H7 (cell line): ENCODE measurements around the gene KBTBD8. TPM values are rescaled to one million over a fixed set of nuclear protein-coding genes. Genes with fewer than 3 reads are reported as not detected.

Experiments
- DNase-seq: peaks from one replicate; pipeline ENCODE4 v3.0.0; 2012
- H3K27me3 ChIP-seq: 2 replicates; pipeline ENCODE4 v1.6.0; 2011; ENCODE audit warnings: mild to moderate bottlenecking, low read length; ENCODE audit not compliant: control insufficient read depth, insufficient read depth
- H3K36me3 ChIP-seq: replicated peaks from 2 replicates; pipeline ENCODE4 v1.5.1; 2011; ENCODE audit warnings: low read length; ENCODE audit not compliant: control insufficient read depth, insufficient read depth
- H3K4me3 ChIP-seq: 2 replicates; pipeline ENCODE4 v1.5.1; 2011; ENCODE audit warnings: low read depth, mild to moderate bottlenecking, control low read depth, low read length, moderate library complexity; ENCODE audit not compliant: insufficient read depth
- total RNA-seq: library from RNA; depleted of rRNA; stranded (reverse); fragments of >200 nt; shearing (Covaris generic); gene quantifications from 2 replicates; pipeline ENCODE4 v1.2.3, GENCODE V29; 2014

KBTBD8 gene
- total RNA-seq, 1 experiment from 2014 or later, result 11.8 TPM

DNA sequence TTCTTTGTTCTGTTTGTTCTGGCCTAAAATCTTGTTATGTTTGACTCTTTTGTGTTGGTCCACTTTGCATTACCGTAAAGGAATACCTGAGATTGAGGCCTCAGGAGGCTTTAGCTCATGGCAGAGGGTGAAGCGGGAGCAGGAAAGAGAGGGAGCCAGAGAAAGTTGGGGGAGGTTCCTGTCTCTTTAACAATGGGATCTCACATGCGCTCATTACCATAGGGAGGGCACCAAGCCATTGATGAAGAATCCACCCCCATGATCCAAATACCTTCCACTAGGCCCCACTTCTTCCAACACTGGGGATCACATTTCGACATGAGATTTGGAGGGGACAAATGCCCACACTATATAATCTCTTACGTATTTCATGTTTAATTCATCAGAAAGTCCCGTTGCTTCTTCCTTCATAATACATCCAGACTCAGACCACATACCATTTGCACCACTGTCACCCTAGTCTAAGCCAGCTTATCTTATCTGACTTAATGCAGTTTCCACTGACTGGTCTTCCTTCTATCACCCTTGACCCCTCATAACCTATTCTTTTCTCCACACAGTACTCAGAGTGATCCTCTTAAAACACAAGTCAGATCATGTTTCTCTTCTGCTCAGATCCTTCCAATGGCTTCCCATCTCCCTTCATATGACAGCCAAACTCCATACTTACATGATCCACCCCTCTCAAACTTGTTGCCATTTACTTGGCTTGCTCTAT is 13.5 kb downstream of the KBTBD8 start:
- no peak for DNase-seq
- no peaks in the 10 kb centered on the region for H3K27me3 ChIP-seq

DNA sequence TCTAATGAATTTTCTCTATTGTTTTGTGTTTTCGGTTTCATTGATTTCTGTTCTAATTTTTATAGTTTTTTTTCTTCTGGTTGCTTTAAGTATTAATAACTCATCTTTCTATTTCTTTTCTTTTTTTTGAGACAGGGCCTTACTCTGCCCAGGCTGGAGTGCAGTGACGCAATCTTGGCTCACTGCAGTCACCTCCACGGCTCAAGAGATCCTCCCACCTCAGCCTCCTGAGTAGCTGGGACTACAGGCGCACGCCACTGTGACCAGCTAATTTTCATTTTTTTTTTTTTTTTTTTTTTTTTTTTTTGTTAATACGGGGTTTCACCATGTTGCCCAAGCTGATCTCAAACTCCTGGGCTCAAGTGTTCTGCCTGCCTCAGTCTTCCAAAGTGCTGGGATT is 14.5 kb downstream of the KBTBD8 start:
- Histone ChIP-seq H3K36me3 (no peaks in the 10 kb centered on the region), H3K27me3 (no peaks in the 10 kb centered on the region), H3K4me3 (no peak overlapping the region)
- no peak for DNase-seq

More for the DNA sequence above, 13.5 kb downstream of the KBTBD8 start:
- H3K36me3 ChIP-seq, result no peaks in the 10 kb centered on the region
- H3K4me3 ChIP-seq, result no peak overlapping the region

DNA sequence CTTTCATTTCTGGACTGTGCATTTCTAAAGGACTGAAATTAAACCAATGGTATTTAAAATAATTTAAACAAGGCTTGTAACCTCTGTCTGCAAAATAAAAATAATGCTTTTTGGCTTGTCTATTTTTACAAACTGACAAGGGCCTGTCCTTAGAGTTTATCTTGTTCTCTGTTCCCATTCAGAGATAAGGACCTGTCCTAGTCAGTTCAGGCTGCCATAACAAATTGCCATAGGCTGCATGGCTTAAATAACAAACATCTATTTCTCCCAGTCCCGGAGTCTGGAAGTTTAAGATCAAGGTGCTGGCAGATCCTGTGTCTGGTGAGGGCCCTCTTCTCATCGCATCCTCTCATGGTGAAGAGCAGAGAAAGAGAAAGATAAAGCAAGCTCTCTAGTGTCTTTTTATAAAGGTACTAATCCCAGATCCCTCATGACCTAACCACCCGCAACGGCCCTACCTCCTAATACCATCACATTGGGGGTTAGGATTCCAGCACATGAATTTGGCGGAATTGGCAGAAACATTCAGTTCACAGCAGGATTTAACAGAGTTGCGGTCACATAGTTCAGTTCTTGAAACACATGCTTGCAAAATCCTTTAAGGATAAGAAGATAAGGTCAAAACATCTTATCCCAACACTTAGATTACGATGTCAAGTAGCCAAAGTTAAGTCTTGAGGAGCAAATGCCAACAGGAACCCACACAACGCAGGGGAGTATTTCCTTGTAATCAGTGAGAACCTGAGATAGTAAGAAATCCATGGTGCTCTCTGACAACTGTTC is 17.8 kb downstream of the KBTBD8 start:
- H3K36me3 ChIP-seq, result no peaks in the 10 kb centered on the region
- no peaks in the 10 kb centered on the region for H3K27me3 ChIP-seq
- H3K4me3 ChIP-seq, result no peak overlapping the region
- DNase-seq, result no peak

DNA sequence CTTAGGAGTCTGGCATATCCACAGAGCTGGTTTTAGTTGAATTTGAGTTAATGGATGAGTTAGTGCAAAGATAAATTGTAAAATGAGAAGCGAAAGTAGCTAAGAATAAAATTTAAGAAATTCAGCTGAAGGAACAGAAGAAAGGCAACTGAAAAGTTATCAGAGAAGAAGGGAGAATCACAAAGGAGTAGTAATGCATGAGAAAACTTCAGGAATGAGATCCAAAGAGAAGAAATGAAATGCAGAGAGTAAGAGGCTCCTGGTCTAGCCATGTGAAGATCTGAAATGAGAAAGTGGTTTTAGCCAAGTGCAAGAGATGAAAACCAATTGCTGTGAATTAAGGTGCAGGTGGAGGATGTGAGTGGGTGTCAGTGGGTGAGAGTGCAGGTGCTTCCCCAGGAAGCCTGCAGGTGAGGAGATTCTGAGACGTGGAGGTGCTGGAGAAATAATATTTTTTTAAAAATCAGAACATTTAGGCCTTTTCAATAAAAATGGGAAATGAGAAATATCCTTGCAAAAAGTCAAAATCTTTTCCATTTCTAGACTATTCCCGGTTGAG is 18.5 kb downstream of the KBTBD8 start:
- no peaks in the 10 kb centered on the region for H3K36me3 ChIP-seq
- H3K4me3 ChIP-seq, result no peak overlapping the region
- no peaks in the 10 kb centered on the region for H3K27me3 ChIP-seq
- no peak for DNase-seq

DNA sequence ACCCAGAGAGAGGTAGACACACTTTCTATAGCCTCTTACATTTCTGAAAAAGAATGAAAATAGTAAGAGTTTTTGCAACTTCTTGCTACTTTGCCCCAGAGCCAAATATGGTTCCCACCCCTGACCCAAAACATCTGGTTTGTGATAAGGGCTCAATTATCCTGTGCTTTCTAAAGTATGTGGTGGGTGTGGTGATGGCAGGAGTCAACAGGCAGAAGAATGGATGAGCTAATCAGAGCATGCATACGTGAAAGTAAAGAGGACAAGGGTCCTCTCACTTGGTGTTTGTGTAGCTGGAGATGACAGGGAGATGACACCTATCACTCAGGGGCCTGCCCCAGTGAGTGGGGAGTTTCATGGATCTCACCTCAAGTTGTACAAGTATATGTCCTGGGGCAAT is 19.1 kb downstream of the KBTBD8 start:
- no peaks in the 10 kb centered on the region for H3K27me3 ChIP-seq
- H3K4me3 ChIP-seq, result no peak overlapping the region
- no peaks in the 10 kb centered on the region for H3K36me3 ChIP-seq
- DNase-seq, result no peak

DNA sequence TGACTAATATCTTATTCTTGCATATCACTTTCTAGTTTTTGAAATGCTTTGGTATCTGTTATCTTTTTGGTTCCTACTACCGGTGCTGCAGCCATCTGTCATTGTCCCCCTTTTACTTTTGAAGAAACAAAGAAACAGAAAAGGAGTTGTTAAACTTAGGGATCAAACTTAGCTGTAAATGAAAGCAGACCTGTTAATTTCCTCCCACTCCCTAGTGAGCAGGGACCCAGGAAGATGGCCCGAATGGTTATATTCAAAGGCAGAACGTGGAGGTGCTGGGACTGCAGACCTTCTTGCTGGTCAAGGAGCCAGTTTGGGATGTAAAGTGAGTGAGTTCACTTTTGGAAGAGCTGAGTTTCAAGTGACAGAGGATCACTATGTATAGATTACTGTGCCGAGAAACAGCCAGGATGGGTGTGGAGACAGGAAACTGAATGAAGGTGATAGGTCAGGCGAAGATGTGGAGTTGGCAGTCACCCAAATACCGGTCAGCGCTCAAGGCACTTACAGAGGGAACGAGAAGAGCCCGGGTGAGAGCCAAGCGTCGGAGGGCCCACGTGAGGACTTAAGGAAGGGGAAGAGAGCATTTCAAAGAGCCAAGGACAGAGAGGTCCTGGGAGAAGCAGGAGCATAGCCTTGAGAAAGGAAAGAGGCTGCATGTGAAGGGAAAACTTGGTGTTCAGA is 20.1 kb downstream of the KBTBD8 start:
- no peaks in the 10 kb centered on the region for H3K27me3 ChIP-seq
- no peak overlapping the region for H3K4me3 ChIP-seq
- no peak for DNase-seq
- H3K36me3 ChIP-seq, result no peaks in the 10 kb centered on the region

DNA sequence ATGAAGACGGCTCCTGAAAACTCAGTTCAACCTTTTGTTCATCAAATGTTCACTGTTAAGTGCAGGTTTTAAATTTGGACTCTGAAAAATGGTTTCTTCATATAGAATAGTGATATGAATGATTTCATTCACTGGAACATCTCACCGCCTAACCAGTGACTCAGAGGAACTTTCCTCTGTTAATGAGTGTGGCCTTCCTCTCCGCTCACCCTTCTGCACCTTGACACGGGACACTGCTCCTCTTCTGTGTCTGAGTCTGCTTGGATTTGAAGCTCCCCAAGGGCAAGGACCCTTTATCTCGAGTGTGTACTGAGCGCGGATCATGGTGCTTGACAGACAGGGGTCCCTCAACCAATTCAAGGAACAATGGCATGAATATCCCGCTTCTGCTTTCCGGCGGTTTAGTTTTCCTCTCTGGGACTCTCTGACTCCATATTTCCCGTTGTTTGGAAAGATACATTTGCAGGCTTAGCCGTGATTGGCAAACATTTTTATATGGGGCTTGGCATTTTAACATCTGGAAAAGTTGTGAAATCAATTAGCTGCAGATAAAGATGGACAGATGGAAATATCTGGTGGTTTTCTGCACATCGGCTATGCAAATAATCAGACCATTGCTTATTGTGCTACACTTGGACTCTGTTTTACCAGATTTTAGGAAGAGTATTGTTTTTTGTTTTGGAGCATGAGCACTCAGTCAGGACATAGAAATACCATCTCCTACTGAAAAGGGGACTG is 20.9 kb downstream of the KBTBD8 start:
- H3K27me3 ChIP-seq, result no peaks in the 10 kb centered on the region
- H3K4me3 ChIP-seq, result no peak overlapping the region
- DNase-seq, result no peak
- H3K36me3 ChIP-seq, result no peaks in the 10 kb centered on the region

DNA sequence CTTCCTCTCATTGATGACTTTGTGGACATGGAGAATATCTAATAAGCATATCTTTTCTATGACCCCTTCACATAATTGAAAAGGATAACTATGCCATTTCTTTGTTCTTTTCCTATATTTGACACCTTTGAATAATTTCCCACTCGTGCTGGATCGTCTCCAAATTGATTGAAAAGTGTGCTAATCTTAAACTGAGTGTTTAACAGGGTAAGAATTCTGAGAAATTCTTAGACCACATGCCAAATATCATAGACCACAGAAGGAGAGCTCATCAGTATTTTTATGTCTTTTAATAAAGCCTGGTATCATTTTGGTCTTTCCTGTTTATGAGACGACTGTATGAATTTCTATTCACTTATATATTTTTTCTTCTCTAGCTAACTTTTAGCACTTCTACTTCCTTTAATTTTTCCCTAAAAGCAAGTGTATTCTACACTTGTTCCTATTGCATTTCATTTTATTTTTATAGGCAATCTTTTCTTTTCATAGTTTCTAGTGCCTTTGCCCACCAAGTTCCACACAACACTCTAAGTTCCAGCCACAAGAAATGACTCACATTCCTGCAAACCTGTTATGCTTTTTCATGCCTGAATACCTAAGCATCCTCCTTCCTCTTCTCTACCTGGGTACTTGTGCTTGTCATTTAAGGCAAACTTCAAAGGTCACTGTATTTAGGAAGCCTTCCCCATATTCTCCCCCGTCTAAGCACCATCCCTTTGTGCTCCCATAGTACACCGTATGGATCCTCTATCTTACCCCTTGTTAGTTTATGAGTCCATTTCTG is 30.1 kb downstream of the KBTBD8 start:
- DNase-seq, result no peak
- H3K4me3 ChIP-seq, result no peak overlapping the region
- H3K36me3 ChIP-seq, result no peaks in the 10 kb centered on the region
- H3K27me3 ChIP-seq, result no peaks in the 10 kb centered on the region

DNA sequence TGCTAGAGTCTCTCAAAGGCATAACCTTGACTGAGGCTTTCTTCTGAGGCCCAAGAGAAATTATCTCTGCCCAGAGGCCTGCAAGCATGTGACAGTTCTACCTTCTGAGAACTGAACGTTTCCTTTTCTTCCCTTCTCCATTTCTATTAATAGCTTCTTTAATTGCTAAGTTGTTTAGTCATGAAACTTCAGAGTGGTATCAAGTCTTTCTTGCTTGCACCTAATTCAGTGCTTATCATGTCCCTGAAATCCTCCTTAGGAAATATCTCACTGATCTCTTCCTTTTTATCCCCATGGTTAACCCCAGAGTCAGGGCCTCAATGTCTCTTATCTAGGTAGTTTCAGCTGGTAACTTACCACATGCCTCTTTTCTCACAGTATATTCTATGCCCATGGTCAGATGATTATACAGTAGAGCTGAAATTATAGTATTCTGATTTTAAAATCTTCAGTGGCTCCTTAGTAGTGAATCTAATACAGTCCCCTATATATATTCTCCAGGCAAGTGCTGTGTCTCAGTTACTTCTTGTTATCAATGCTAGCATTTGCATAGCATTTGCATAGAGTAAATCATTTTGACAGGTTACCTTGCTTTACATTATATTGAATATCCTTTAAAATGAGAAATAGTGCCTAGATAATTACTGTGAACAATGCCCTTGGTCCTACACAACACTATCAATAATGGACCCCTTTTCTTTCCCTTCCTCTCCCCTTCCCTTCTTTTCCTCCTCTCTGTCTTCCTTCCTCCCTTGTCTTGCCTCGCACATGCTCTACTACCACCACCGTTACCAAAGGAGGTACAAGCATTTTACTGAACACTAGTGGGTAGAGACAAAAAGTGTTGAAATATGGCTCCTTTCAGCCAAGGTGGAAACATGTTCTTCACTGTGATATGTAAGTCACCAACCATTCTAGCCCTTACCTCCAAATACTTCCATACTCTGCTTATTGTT is 33.0 kb downstream of the KBTBD8 start:
- no peaks in the 10 kb centered on the region for H3K36me3 ChIP-seq
- DNase-seq, result no peak
- H3K4me3 ChIP-seq, result no peak overlapping the region
- no peaks in the 10 kb centered on the region for H3K27me3 ChIP-seq

DNA sequence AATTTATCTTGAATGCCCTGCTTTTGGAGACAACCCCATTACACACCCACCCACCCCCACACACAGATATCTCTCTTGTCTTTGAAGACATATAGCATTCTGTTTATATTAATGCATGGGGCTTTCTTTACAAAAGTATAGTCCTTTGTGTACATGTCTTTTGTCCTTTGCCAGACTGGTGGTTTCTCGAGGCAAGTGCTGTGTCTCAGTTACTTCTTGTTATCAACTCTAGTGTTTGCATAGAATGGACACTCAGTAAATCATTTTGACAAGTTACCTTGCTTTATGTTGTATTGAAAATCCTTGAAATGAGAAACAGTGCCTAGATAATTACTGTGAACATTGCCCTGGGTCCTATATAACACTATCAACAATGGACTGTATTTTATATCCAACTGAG is 33.9 kb downstream of the KBTBD8 start:
- no peaks in the 10 kb centered on the region for H3K27me3 ChIP-seq
- H3K36me3 ChIP-seq, result no peaks in the 10 kb centered on the region
- no peak overlapping the region for H3K4me3 ChIP-seq
- DNase-seq, result no peak

DNA sequence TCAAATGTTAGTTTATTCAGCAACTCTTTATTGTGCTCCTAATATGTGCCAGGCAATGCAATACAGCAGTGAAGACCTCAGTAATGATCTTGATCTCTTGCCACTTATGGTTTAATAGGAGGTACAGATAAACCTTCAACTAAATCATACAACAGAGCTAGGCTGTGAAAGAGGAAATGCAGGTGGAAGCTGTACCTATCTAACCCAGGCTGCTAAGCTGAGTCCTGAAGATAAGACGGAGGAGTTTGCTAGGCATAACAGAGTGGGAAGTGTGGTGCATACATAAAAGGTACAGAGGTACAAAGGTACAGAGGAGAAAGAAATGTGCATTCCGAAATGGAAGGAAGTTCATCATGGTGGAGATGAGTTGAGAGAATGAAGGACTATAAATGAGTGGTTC is 35.0 kb downstream of the KBTBD8 start:
- H3K27me3 ChIP-seq, result no peaks in the 10 kb centered on the region
- H3K36me3 ChIP-seq, result no peaks in the 10 kb centered on the region
- no peak for DNase-seq
- no peak overlapping the region for H3K4me3 ChIP-seq

DNA sequence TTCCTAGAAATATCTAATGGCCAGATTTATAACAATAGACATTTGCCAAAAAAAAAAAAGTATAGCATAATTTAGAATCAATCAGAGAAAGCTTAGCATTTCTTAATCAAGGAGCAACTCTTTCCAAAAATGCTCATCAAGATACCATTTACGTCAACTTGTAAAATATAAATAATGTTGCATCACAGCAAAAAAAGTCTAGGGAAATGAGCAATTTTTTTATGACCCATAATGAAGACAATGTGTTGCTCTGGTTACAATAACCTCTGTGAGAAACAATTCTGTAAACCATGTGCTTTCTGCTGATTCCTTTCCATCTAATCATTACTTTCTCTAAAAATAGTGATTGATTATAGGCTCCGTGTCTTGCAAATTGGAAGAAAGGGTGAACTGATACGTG is 36.3 kb downstream of the KBTBD8 start:
- no peak overlapping the region for H3K4me3 ChIP-seq
- H3K36me3 ChIP-seq, result no peaks in the 10 kb centered on the region
- no peak for DNase-seq
- no peaks in the 10 kb centered on the region for H3K27me3 ChIP-seq

DNA sequence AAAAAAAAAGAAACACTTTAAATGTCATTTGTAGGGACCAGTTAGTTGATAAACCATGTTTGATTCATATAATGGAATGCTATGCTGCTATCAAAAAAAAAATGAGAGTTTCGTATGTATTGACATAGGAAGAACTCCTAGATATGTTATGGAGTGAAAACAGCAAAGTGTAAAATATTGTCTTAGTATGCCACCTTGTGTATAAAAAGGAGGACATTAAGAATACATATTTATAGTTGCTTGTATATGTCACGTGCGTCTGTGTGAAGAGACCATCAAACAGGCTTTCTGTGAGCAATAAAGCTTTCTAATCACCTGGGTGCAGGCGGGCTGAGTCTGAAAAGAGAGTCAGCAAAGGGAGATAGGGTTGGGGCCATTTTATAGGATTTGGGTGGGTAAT is 39.5 kb downstream of the KBTBD8 start:
- Histone ChIP-seq H3K4me3 (no peak overlapping the region), H3K27me3 (no peaks in the 10 kb centered on the region), H3K36me3 (no peaks in the 10 kb centered on the region)
- DNase-seq, result no peak
